Stimulated activated naive CD4-positive, alpha-beta T cell treated with Interleukin-2 at 50 U/mL for 16 hours (primary cell): Measurements from ENCODE around the gene SKOR1.

Experiments
- DNase-seq: peaks from one replicate; lab custom pipeline; 2025; lab: John Stamatoyannopoulos, UW

SKOR1 gene

DNA sequence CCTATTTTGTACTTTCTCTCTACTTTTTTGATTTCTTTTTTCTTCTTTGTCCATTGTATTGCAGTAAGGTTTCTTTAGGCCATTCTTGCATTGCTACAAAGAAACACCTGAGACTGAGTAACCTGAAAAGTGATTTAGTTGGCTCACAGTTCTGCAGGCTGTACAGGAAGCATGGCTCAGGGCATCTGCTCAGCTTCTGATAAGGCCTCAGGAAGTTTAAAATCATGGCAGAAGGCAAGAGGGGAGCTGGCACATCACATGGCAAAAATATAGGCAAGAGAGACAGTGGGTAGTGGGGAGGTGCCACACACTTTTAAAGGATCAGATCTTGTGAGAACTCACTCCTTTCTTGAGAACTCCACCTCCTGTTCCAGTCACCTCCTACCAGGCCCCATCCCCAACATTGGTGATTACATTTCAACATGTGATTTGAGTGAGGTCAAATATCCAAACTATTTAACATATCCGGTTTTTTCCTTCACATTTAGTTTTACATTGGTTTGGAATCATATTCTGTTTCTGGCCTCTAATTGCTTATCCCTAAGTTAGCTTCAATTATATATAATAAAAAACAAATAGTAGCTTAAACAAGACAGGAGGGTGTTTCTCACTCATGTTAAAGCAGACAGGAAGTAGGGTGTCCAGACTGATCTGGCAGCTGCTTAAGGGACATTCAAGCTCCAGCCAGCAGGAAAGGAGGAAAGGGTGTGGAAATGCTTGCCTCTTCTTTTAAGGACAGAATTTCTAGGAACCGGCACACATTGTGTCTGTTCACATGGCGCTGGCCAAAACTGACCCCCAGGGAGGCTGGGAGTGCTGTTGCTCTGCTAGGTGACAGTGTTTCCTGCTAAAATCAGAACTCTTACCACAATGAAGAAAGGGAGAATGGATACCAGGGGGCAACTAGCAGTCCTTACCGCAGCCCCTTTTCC, 28.8 kb upstream of the SKOR1 start:
- DNase-seq = no peak

DNA sequence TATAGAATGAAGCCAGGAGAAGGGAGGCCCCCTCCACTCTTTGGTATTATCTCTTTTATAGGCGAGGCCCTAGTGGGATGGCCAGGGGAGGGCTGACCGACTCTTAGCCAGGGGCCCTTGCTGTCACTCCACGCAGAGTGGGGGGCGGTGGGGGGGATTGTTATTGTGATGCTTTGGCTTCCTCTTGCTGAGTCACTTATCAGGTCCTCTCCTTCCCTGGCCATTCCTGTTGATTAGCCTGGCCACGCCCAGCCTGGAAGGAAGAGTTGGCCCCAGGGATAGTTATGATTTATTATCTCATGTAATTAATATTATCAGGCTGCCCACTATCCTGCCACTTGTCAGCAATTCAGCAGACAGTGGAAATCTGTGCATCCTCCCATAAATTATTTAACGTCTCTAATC, 25.5 kb upstream of the SKOR1 start:
- no peak for DNase-seq

DNA sequence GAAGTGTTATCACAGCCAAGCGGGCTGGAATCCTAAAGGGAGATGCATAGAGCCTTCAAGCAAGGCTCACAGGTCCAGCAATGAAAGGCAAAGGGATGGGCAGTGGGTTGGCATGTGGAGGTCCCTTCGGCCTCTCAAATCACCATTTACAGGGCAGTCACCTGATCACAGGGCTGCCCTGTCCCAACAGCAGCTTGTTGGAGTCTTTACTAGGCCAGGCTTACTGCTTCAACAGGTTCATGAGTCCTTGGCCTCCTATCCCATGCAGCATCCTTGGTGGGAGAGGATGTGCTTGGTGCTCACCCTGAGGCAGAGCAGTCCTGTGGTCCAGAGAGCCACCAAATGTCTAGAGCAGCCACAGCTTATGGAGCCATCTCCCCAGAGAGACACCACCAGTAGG, 24.2 kb upstream of the SKOR1 start:
- DNase-seq = no peak

DNA sequence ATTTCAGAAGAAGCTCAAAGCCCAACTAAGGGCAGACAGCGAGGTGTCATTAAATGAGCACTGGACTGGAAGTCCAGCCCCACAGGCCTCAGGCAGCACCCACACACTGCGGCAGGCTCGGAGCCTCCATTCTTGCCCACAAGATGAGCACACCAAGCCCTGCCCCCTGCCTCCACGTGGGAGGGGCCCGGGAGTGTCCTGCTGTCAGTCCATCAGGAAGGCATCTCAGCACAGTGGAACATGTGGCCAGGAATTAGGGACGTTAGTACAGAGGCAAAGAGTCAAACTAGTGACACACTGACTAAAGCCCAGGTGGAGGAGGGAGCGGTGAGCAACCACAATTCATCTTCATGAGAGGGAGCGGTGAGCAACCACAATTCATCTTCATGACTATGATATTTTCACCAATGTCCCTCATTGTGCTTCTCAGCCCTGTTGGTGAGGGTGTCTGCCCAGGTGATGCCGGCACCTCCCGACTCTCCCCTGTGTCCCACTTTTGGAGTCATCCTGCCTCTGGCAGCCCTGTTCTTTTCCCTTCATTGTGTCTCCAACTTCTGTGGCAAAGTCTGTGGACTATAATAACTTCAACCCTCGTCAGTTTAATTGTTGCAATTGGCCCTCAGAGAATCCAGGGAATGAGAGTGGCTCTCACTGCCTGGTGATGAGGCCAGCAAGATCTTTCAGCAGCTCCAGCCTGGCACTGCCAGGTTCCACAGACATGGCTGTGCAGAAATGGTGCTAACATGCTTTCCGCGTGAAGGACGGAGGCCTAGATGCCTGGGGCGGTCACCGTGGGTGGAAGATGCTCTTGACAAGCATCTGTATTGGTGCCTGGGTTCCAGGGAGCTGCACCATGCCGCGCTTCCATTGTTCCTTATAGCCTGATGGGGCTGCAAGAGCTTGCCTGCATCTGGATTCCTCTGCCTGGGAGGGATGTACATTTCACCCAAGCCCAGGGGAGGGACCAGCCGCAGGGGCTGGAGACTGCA, 23.1 kb upstream of the SKOR1 start:
- DNase-seq = no peak

DNA sequence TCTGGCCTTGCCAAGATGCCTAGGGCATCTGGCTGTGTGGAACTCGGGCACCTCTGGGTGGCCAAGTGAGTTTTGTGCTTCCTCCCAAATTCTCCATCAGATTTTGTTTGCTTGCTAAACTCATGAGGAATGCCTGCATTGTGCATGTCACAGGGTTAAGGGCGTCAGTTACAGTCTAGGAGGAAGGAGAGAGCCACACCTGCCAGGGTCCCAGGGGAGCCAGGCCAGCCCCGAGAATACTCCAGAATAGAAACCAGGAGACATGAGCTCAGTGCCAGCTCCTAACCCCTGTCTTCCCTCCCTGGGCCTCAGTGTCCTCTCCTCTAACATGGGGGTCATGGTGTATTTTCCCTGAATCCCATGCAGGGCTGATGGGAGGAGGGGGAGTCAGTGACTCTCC, 22.0 kb upstream of the SKOR1 start:
- no peak for DNase-seq

DNA sequence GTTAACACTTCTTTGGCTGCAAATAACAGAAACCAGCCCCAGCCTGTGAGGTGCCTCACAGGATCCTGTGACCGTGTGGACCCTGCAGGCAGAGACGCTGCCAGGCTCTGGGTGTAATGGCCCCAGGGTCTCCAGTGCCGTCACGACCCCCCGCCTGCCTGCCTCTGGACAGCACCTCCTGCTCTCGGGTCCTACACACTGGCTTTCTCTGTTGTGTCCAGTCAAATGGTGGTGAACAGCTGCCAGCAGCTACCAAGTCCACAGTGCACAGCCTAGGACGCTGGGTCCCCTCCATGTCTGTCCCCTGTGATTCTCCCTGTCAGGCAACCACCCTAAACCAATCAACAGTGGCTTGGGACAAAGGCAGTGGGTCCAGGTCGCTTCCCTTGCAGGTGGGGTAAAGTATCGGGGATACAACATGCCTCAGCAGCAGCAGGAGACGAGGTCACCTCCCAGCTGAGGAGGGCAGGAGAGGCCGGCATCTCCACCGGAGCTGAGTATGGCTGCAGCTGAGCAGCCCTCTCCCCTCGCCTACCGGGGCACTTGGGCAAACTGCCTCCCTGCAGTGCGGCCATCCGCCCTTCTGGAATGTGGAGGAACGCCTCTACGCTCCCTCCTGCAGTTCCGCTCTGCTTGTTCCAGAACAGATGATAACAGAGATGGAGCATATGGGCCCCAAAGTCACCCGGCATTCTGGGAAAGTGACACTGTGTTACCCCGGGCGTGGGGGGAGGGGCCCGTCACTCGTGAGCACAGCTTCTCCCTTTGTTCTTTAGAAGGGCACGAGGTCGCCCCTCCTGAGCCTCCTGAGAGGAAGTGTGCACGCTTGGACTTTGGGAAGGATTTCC, 21.1 kb upstream of the SKOR1 start:
- DNase-seq = no peak

DNA sequence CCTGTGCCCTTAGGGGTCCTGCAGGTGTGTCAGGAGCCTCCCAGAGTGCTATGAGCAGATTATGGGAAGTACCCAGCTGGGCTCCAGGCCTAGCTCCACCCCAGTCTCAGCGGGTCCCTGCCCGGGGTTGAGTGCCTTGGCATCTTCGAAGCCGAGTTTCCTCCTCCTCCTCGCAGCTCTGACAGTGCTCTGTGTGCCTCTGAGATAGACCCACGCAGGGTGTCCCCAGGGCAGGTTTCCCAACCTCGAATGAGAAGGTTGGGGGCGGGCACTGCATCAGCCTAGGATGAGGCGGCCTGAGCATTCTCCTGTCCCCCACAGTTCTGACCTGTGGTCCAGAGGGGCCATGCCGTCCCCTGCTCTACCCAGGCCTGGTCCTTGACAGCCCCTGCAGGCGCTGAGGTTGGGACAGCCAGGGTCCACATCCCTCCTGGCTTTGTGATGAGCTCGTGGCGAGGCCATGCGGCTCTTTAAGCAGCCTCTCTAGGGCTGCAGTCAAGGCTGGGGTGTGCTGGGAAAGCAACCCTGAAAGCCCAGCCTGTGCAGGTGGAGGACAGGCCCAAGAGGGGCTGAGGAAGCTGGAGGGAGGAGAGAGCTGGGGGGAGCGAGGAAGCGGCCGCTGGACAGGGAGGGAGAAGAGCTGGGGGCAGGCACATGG, 20.2 kb upstream of the SKOR1 start:
- DNase-seq = no peak

DNA sequence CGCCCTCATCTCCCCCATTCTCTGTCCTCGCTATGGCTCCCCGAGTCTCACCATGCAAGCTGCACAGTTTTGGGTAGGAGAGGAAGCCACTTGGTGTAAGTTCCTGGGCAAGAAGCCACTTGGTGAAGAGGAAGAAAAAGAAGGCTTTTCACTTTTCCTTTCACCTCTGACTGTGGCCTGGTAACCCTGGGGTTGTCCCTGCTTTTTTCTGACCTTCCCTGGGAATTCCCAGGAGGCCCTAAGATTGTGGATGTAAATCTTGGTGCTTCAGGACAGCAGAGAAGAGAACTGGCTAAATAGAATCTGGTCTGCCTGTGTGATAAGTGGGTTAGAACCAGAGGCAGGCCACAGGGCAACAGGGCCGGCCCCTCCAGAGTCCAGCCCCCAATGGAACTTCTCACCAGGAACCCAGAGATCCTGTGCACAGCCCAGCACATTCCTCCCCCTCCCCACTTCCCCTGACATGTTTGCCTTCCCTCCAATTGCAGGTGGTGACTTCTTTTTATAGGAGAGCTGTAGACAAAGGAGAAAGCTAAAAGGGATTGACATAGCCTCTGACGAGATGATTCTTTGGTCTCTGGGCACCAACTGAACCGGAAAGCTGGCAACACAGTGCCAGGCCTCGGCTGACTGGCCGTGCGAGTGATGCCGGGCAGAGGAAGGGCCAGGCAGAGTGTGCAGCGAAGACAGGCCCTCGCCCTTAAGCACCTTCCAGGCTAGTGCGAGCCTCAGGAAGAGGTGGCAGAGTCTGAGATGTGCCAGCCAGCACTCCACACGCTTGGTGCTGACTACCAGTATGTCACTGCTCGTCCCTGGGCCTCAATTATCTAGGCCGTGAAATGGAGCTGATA, 19.4 kb upstream of the SKOR1 start:
- DNase-seq = no peak

DNA sequence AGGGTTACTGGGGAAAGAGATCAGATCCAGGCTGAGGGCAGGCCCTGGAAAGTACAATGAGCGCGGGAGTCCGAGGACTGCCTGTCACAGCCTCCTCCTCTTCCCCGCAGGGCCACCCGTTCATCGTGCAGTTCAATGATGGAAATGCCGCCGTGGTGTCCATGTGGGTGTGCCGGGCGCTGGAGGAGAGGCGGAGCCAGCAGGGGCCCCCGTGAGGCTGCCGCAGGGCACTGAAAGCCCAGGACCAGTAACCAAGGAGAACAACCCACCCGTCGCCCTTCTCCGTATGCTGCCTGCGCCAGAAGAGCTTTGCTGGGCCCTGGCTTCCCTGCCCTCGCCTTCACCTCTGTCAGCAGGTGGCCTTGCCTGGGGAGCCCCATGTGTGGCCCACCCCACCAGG, 18.8 kb upstream of the SKOR1 start:
- DNase-seq = no peak

DNA sequence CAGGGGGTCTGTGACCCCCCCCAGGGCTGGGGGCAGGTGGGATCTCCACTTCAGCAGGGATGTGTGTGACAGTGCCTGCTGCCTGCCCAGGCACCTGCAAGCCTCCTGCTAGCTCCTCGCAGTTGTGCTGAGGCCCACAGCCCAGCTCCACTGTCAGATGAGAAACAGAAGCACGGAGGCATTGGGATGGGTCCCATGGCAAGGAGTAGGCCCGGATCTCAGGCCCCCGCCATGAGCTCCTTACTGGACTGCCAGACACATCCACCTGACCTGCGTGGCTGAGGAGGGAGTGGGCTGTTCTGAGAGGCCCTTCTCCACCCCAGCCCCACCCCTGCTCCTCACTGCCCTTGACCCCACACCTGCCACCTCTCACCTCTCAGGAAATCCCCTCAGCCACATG, 18.2 kb upstream of the SKOR1 start:
- DNase-seq = no peak

DNA sequence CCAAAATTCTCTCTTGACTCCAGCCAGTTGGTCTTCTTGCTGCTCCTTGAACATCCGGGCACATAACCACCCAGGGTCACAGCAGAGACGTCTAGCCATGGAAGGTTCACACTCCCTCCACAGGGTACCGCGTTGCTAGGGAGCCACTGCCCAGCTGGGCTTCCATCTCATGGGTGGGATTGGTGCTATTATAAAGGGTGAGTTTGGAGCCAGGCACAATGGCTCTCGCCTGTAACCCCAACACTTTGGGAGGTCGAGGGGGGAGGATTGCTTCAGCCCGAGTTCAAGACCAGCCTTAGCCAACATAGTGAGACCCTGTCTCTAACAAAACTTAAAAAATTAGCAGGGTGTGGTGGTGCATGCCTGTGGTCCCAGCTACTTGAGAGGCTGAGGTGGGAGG, 17.5 kb upstream of the SKOR1 start:
- DNase-seq = no peak

DNA sequence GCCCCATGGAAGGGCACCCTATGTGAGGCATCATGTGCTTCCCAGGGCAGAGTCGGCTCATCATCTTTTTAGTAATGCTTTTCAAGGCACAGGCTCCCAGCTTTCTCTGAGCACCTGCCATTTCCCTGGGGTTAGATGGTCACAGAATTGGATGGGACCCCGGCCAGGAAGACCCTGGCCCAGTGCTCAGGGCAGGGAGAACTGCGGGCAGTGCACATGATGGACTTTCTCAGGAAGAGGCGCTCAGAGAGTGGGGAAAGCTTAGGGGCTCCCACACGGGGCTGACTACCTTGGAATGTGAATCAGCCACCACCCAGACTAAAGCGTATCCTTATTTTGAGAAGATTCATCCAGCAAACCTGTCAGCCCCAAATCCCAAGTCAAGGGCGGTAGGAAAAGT, 16.5 kb upstream of the SKOR1 start:
- DNase-seq = no peak

DNA sequence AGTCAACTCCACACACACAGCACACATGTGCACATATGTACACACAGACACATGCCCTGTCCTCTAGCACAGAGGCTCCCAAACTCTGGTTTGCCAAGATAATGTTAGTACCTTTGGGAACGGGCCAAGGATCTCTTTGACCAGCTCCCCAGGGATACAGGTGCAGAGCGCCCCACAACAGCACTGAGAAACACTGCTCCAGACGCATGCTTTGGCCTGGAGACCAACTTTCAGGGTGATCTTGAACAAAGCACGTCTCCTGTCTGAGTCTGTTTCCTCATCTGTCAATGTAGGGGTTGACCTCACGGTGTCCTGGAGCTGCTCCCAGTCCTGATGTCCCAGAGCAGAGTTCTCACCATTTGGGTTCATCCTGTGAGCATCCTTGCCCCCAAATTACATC, 15.9 kb upstream of the SKOR1 start:
- DNase-seq = no peak

DNA sequence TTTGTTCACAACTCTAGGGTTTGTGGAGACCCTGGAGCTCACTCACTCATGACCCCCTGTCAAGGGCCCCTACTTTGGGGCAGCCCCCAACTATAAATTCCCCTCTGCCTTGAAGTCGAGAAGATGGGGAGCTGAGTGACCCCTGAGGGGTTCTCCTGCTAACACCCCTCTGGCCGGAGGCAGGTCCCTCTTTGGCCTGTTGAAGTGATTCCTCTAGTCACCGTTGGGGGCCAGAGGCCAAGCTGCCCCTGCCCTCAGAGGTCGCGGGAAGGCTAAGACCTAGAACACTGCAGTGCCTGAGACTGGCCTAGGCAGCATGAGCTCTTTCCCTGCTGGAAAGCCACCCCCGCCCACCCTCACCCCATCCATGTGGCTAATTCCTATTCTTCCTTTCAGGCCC, 15.4 kb upstream of the SKOR1 start:
- no peak for DNase-seq

DNA sequence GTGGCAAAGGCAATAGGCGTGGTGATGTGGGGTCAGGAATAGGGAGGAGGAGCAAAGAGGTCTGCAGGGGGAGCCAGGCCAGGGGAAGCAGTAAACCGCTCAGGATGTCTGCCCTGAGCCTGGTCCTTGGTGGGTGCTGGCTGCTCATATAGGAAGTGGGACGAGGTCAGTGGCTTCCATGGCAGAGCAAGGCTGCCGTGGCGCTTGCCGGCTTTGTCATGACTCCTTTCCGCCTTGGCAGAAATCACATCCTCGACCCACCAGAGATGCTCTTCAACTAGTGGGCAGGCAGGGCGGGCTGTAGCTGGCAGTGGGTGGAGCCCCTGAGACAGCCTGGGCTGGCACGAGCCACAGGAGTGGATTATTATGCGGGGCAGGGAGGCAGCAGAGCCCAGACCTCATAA, 13.1 kb upstream of the SKOR1 start:
- DNase-seq = no peak

DNA sequence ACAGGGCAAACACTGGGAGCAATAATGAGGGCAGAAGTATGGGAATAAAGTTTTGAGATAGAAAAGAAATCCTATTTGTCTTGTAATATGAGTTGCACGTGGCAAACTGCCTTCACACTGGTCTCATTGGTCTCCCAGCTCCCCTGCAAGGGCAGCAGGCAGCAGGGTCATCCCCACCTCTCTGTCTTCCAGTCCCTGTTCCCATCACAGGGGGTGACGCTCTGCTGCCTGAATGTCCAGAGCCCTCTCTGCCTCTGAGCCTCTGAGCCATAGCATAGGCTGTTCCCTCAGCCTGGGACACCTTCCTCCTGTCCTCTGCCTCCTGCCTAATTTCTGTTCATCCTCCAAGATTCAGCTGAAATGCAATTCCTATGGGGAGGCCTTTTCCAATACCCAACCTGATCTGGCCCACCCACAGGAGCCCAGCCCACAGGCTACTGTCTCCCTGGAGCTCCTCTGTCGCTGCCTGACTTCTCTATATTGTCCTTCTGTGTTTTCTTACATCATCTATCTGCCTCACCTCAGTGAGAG, 12.1 kb upstream of the SKOR1 start:
- DNase-seq = no peak

DNA sequence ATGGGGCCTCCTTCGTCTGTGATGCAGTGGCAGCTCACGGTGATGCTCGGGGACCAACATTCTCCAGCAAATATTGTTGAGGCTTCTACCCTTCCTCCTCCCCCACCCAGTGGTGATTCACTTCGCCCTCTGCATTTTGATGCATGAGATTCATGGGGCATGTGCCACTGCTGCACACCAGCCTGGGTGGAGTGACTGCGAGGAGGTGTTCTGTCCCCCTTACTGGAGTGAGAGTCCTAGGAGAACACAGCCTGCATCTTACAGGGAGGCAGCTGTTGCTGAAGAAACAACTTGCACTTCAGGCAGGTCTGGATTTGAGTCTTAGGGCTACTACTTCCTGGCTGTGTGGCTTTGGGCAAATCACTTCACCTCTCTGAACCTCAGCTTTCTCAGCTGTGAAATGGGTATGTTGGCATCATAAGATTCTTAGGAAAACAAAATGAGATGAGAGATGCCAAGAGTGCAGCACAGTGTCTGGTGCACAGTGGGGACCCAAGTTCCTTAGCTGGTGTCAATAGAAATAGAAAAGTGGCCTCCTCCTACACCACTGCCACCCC, 10.2 kb upstream of the SKOR1 start:
- DNase-seq = no peak

DNA sequence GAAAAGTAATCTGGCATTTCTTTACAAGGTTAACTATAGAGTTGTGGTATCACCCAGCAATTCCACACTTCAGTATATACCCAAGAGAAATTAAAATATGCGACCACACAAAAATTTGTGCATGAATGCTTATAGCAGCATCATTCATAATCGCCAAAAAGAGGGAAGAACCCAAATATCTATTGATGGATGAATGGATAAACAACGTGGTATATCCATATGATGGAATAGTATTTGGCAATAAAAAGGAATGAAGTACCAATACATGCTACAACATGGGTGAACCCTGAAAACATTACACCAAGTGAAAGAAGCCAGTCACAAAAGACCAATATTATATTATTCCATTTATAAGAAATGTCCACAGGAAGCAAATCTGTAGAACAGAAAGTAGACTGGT, 8.6 kb upstream of the SKOR1 start:
- no peak for DNase-seq

DNA sequence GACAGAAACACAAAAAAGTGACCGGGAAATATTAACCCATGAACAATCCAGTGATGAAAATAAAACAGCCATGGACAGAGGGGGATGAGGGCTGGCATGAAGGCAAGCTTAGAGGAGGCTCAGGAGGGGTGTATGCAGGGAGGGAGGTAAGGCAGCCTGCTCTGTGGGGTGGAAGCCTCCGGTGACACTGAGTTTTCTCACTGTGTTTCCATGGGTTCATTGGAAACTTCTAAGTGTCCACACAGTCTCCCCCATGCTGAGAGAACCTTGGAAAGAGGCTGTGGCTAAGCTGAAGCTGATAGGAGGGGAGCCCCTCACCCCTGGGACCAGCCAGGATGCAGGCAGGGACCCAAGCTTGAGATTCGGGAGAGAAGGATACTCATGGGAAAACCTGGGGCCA, 6.8 kb upstream of the SKOR1 start:
- DNase-seq = no peak

DNA sequence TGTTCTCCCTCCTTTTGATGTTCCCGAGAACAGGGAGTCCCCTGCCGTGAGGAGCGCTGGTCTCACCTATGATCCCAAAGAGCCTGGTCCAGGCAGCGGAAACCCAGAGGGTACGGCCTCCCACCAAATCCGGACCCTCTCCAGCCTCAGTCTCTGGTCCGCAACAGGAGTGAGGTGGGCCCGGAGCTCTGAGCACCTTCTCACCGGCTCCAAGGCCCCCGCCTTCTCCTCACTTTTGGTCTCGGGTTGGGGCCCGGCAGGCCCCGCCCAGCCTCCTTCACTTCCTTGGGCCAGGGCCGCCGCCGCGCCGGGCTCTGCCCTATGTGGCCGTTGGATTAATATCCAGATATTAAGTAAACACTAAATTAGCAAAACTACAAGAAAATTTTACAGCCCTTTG, 5.7 kb upstream of the SKOR1 start:
- DNase-seq = no peak
